Loucy (cell line): ENCODE results near the gene FGD6.

Experiments
- H2AFZ ChIP-seq: fragments of 200-600 bp; sonication (generic); 2 replicates; pipeline ENCODE4 v1.6.0; 2016; ENCODE audit warnings: antibody characterized with exemption, mild to moderate bottlenecking, low read length, moderate library complexity
- H3F3A ChIP-seq: fragments of 200-600 bp; 2 replicates; pipeline ENCODE4 v1.6.0; 2016; ENCODE audit warnings: antibody characterized with exemption, low read depth, mild to moderate bottlenecking
- H3K27me3 ChIP-seq: fragments of 200-600 bp; sonication (generic); 2 replicates; pipeline ENCODE4 v1.6.1; 2014; ENCODE audit warnings: low read length, mild to moderate bottlenecking; ENCODE audit not compliant: insufficient read depth, poor library complexity, severe bottlenecking
- H3K36me3 ChIP-seq: fragments of 200-600 bp; sonication (generic); 2 replicates; pipeline ENCODE4 v1.6.1; 2016; ENCODE audit warnings: low read length; ENCODE audit not compliant: insufficient read depth
- H3K4me1 ChIP-seq: fragments of 200-600 bp; sonication (generic); 2 replicates; pipeline ENCODE4 v1.5.1; 2014; ENCODE audit warnings: low read length, mild to moderate bottlenecking; ENCODE audit not compliant: insufficient read depth, poor library complexity, severe bottlenecking
- H3K4me2 ChIP-seq: fragments of 200-600 bp; sonication (generic); 2 replicates; pipeline ENCODE4 v1.6.0; 2014; ENCODE audit warnings: antibody characterized with exemption, low read length, low read depth, mild to moderate bottlenecking; ENCODE audit not compliant: poor library complexity, severe bottlenecking
- H3K4me3 ChIP-seq: fragments of 200-600 bp; sonication (generic); 2 replicates; pipeline ENCODE4 v1.5.1; 2014; ENCODE audit warnings: low read length, mild to moderate bottlenecking, mixed read lengths; ENCODE audit not compliant: poor library complexity, severe bottlenecking
- H3K79me2 ChIP-seq: fragments of 200-600 bp; sonication (generic); 2 replicates; pipeline ENCODE4 v1.6.1; 2014; ENCODE audit warnings: low read length; ENCODE audit not compliant: insufficient read depth
- H3K9ac ChIP-seq: fragments of 200-600 bp; sonication (generic); 2 replicates; pipeline ENCODE4 v1.6.0; 2014; ENCODE audit warnings: mild to moderate bottlenecking, low read depth, low read length, moderate library complexity; ENCODE audit not compliant: poor library complexity, severe bottlenecking
- H3K9me2 ChIP-seq: fragments of 200-600 bp; sonication (generic); replicated peaks from 2 replicates; pipeline ENCODE4 v1.6.1; 2016; ENCODE audit warnings: low read depth, low read length, mixed read lengths
- H3K9me3 ChIP-seq: fragments of 200-600 bp; sonication (generic); 2 replicates; pipeline ENCODE4 v1.6.1; 2014; ENCODE audit warnings: mild to moderate bottlenecking, antibody characterized with exemption, low read length, low read depth; ENCODE audit not compliant: insufficient read depth
- H4K20me1 ChIP-seq: fragments of 200-600 bp; sonication (generic); 2 replicates; pipeline ENCODE4 v1.6.0; 2014; ENCODE audit warnings: antibody characterized with exemption, low read length, mild to moderate bottlenecking; ENCODE audit not compliant: insufficient read depth, poor library complexity, severe bottlenecking
- CTCF ChIP-seq: fragments of 200-600 bp; sonication (generic); conservative IDR thresholded peaks from 2 replicates; pipeline ENCODE4 v1.5.1; 2014; ENCODE audit warnings: mild to moderate bottlenecking, antibody characterized with exemption, low read length
- EZH2phosphoT487 ChIP-seq: fragments of 200-600 bp; IDR thresholded peaks from 2 replicates; pipeline ENCODE4 v1.6.1; 2018; ENCODE audit warnings: antibody characterized with exemption, mild to moderate bottlenecking, moderate library complexity, borderline replicate concordance

FGD6 gene

GRCh38 chr12:95258803-95259202, 41.5 kb upstream of the FGD6 start:
- Histone ChIP-seq H3K27me3 (no peaks in the 10 kb centered on the region), H3K9me3 (no peaks in the 10 kb centered on the region), H3K4me2 (no peak overlapping the region), H3K36me3 (peaks cover 96% of the 10 kb centered on the region), H3F3A (no peaks in the 10 kb centered on the region; the same call in 1 of the 2 replicates), H3K9me2 (no peaks in the 10 kb centered on the region), H3K9ac (no peak overlapping the region), H3K4me3 (no peak overlapping the region), H2AFZ (no peak overlapping the region), H3K79me2 (0 out of 2 replicates have a peak, but pooled peaks cover 9% of the 10 kb centered on the region), H3K4me1 (no peaks in the 10 kb centered on the region), H4K20me1 (peaks cover under 1% of the 10 kb centered on the region)
- TF ChIP-seq CTCF (no peak), EZH2phosphoT487 (no peak)

GRCh38 chr12:95258151-95258550, 40.9 kb upstream of the FGD6 start:
- 0 out of 2 replicates have a peak, but pooled peaks cover 9% of the 10 kb centered on the region for H3K79me2 ChIP-seq
- TF ChIP-seq CTCF: no peak
- TF ChIP-seq EZH2phosphoT487: no peak

GRCh38 chr12:95257541-95257940, 40.3 kb upstream of the FGD6 start:
- no peaks in the 10 kb centered on the region for H3K4me1 ChIP-seq
- H2AFZ ChIP-seq: no peak overlapping the region
- TF ChIP-seq EZH2phosphoT487 (no peak), CTCF (no peak)
- no peak overlapping the region for H3K4me2 ChIP-seq
- H3K9me3 ChIP-seq: no peaks in the 10 kb centered on the region
- peaks cover 2% of the 10 kb centered on the region for H4K20me1 ChIP-seq
- peaks cover 96% of the 10 kb centered on the region for H3K36me3 ChIP-seq
- 0 out of 2 replicates have a peak, but pooled peaks cover 9% of the 10 kb centered on the region for H3K79me2 ChIP-seq
- no peak overlapping the region for H3K4me3 ChIP-seq
- no peaks in the 10 kb centered on the region for H3K27me3 ChIP-seq
- H3F3A ChIP-seq: no peaks in the 10 kb centered on the region; the same call in 1 of the 2 replicates
- H3K9ac ChIP-seq: no peak overlapping the region
- no peaks in the 10 kb centered on the region for H3K9me2 ChIP-seq

More at GRCh38 chr12:95258151-95258550, 40.9 kb upstream of the FGD6 start:
- H4K20me1 ChIP-seq: peaks cover 2% of the 10 kb centered on the region
- H3K9me3 ChIP-seq: no peaks in the 10 kb centered on the region
- no peaks in the 10 kb centered on the region for H3K4me1 ChIP-seq
- peaks cover 96% of the 10 kb centered on the region for H3K36me3 ChIP-seq
- no peaks in the 10 kb centered on the region; the same call in 1 of the 2 replicates for H3F3A ChIP-seq
- no peak overlapping the region for H3K9ac ChIP-seq
- no peak overlapping the region for H3K4me3 ChIP-seq
- H3K9me2 ChIP-seq: no peaks in the 10 kb centered on the region
- no peak overlapping the region for H3K4me2 ChIP-seq
- H3K27me3 ChIP-seq: no peaks in the 10 kb centered on the region
- no peak overlapping the region for H2AFZ ChIP-seq
